GM19395 (cell line): ENCODE measurements around the gene CYP46A1.

ENCODE experiments used
- ATAC-seq: cut with Tn5 transposase; IDR thresholded peaks from one replicate; pipeline ENCODE4 v1.9.1; 2021; ENCODE audit warnings: mild to moderate bottlenecking, moderate library complexity; ENCODE audit not compliant: unreplicated experiment

CYP46A1 gene

GRCh38 chr14:99707420-99707819 is 23.3 kb downstream of the CYP46A1 start:
- no peak for ATAC-seq

GRCh38 chr14:99707921-99708320 is 23.8 kb downstream of the CYP46A1 start:
- no peak for ATAC-seq

- no peak for ATAC-seq
Observed at GRCh38 chr14:99708449-99708848, 24.4 kb downstream of the CYP46A1 start.

- no peak for ATAC-seq
Observed at GRCh38 chr14:99713972-99714371, 29.9 kb downstream of the CYP46A1 start.

- ATAC-seq = no peak
Observed at GRCh38 chr14:99715266-99716000, 31.3 kb downstream of the CYP46A1 start.

GRCh38 chr14:99716091-99716849 is 32.2 kb downstream of the CYP46A1 start:
- no peak for ATAC-seq

GRCh38 chr14:99716850-99717681 is 33.0 kb downstream of the CYP46A1 start:
- ATAC-seq = no peak

GRCh38 chr14:99717682-99718013 is 33.5 kb downstream of the CYP46A1 start:
- ATAC-seq = no peak

GRCh38 chr14:99718031-99718810 is 34.1 kb downstream of the CYP46A1 start:
- peak; percentile 98 for ATAC-seq

- peak; percentile 78 for ATAC-seq
Observed at GRCh38 chr14:99718811-99719192, 34.7 kb downstream of the CYP46A1 start.

GRCh38 chr14:99720941-99721791 is 37.1 kb downstream of the CYP46A1 start:
- ATAC-seq = no peak

GRCh38 chr14:99721792-99722516 is 37.9 kb downstream of the CYP46A1 start:
- ATAC-seq = no peak

- no peak for ATAC-seq
Observed at GRCh38 chr14:99722741-99723140, 38.6 kb downstream of the CYP46A1 start.

GRCh38 chr14:99724196-99724891 is 40.2 kb downstream of the CYP46A1 start:
- no peak for ATAC-seq

- no peak for ATAC-seq
Observed at GRCh38 chr14:99724939-99725773, 41.1 kb downstream of the CYP46A1 start.

- ATAC-seq = no peak
Observed at GRCh38 chr14:99725774-99726537, 41.9 kb downstream of the CYP46A1 start.

GRCh38 chr14:99726538-99727095 is 42.5 kb downstream of the CYP46A1 start:
- ATAC-seq = no peak
